GM18870 (cell line): ENCODE measurements around the gene SIL1.
"Not testable (repeated sequence)": the region's sequence is repeated elsewhere in the genome, so short reads cannot be mapped to it uniquely, and the experiment has no call there.

Source experiments
- ATAC-seq: cut with Tn5 transposase; IDR thresholded peaks from one replicate; pipeline ENCODE4 v1.9.1; 2021; ENCODE audit warnings: moderate library complexity; ENCODE audit not compliant: unreplicated experiment

SIL1 gene

DNA sequence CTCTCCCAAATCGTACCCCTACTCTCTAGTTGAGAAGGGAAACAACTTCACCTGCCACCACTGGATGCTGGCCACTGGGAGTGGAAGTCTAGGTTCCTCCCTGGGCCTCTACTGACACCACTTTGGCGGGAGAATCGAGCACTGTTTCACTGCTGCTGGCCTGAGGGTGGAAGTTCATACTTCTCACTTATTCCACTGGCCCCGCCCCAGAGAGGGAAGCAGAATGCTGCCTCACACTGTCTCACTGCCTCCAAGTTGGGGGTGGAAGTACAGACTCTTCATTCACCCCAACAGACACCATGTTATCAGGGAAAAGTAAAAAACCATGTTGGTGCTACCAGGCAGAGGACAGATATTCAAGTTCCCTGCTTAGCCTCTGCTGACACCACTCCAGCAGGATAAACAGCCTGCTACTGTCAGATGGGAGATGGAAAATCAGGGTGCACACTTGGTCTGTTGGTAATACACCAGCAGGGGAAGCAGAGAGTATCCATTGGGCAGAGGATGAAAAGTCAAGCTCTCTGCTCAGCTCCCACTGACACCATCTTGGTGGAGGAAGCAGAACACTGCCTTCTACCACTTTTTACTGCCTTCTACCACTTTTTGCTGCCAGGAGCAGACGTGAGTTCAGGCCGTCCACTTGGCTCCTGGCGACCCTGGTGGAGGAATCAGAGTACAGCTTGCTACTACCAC is 159.4 kb downstream of the SIL1 start:
- ATAC-seq: no peak

DNA sequence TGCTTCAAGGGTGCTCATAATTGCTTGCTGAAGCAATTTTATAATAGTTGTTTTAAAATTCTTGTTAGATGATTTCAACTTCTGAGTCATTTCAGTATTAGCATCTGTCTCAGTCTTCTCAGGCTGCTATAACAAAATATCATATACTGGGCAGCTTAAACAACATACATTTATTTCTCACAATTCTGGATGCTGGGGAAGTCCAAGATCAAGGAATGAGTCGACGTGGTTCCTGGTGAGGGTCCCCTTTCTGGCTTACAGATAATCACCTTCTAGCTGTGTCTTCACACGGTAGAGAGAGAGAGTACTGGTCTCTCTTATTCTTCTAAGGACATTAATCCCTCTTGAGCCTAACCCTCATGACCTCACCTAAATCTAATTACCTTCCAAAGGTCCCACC is 160.4 kb downstream of the SIL1 start:
- no peak for ATAC-seq

DNA sequence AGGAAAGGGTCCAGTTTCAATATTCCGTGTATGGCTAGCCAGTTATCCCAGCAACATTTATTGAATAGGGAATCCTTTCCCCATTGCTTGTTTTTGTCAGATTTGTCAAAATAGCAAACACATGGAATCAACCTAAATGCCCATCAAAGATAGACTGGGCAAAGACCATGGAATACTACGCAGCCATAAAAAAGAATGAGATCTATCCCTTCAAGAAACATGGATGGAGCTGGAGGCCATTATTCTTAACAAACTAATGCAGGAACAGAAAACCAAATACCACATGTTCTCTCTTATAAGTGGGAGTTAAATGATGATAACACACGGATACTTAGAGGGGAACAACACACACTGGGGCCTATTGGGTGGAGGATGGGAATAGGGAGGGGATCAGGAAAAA is 161.8 kb downstream of the SIL1 start:
- not testable (repeated sequence) for ATAC-seq

DNA sequence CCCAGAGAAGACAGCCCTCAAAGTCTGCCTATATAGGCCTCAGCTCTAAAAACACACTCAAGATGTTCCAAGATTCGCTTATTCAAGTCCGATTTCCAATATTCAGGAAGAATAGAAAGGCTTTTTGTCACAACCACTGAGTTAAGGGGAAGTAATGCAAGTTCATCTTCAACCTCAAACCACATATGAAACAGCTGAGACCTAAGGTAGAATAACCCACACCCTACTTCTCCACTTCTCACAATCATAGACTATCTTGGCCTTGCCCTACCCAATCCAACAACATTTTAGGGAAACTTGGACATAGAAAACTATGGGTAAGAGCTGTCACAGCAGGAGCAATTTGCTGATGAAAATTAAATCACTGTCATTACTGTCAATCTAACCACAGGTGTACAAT is 171.0 kb downstream of the SIL1 start:
- ATAC-seq: no peak

DNA sequence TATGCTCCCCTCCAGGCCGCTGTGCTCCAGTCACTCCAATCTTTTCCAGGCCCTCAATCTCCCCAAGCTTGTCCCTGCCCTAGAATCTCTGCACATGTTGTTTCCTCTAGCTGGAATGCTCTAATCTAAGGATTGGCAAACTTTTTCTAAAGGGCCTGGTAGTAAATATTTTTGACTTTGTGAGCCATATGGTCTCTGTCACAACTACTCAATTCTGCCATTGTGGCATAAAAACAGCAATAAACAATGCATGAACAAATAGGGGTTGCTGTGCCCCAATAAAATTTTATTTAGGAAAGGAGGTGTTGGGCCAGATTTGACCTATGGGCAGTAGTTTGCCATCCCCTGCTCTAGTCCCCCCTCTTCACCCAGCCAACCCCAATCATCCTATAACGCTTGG is 172.5 kb downstream of the SIL1 start:
- ATAC-seq: no peak

DNA sequence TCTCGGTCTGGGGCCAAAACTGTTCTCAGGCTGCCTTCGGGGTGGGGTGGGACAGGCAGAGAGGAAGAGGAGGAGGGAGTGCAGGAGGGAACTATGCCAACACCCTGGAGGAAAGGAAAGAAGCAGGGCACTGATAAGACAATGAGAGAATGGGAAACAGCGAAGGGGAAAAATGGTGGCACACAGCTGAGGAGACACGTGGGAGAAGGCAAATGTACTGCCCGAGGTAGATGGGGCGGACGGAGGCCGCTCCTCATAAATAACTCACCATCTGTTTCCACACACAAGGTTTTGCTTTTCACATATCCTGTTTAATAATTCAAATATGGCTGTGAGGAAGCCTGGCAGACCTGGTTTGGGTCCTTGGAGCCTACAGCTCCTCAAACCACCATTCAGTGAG is 174.9 kb downstream of the SIL1 start:
- no peak for ATAC-seq

DNA sequence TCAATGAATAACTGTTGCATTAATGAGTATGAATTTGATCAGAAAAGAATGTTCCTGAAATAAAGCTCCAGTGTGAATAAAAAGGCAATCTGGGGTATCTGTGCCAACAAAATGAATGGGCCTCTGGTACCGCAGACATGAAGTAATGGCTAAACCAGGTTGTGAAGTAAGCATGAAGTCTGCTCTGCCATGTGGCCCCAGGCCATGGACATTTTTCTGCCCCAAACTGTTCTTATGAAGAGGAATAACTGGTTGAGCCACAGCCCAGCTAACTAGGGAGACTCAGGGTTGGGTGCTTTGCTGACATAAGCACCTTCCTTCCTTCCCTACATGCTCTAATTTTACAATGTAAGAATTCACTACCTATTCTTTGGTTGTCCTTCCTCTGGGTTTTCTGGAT is 175.6 kb downstream of the SIL1 start:
- ATAC-seq: no peak

DNA sequence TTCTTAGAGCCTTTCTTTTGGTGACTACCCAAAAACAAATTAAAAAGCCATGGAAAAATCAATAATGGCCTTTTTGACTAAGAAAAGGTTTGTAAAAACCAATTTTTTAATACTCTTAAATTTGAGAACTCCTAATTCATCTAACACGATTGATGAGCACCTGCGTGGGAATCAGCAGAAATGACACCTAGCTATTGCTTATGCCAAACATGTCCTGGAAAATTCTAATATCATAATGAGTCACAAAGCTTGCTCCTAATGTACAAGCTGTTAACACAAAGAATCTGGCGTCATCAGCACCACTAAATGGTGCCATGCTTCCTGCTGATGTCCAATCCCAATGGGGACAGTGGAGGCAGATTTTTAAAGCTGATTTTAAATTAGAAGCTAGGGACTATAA is 176.8 kb downstream of the SIL1 start:
- no peak for ATAC-seq

DNA sequence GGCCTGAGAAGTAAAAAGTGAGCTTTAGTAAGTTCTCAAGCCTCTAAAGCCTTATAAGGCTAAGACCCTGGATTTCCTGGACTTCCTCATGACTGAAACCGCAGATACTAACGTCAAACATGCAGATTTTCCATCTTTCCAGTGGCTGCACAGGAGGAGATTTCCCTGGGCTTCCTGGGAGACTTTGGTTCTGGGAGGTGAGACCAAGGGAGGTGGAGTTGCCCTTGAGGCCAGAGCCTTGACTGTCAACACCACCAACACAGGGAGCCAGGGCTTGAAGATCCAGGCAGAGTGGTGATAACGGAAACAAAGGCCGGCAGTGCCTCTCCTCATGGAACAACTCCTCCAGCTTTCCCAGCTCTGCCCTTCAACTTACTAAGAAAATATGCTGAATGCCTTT is 178.3 kb downstream of the SIL1 start:
- no peak for ATAC-seq

DNA sequence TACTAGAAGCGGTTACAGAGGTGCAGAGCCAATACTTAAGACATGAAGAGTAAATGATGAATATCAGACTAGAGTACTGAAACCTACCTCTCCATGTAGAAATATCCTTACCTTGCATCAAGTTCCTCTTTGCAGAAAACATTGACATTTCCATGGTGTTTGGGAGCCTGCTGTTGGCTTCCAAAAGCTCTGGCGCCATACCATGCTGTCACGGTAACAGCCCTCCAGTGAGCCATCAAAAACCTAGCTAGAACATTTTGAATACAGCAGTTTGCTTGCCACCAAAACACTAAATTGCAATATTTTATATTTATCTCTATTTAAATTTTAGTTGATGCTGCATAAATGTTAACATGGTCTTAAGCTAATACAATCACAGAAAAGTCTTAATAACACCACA is 179.0 kb downstream of the SIL1 start:
- ATAC-seq: no peak

DNA sequence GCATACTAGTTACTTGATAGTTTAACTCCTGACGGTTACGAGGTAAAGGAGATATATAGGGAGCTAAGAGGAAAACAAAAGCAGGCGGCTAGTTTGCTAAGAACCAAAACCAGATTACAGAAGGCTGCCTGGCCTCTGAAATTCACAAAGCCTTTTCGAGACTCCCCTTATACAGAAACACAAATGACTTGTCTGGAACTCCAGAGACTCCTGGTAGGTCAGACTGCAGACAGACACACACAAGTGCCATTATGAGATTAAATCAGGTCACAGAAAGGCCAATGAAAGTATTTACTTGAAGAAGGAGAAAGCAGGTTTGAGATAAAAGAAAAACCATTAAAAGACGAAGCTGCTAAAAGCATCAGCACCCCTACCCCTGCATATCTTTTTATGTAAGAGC is 180.5 kb downstream of the SIL1 start:
- no peak for ATAC-seq

DNA sequence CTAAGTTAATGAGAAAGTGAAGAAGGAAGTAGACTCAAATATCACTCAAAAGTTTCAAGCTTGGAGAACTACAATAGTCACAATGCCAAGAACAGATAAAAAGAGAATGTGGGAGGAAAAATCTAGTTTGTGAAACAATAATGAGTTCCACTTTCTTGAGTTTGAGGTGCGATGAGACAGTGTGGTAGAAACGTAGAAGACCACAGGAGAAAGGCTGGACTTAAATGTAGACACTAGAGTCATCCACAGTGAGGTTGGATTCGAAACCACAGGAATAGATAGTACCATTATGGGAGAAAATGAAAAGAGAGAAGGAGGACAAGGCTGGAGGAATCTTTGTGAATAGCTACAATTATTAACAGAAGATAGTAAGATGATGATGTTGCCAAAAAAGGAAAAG is 182.0 kb downstream of the SIL1 start:
- ATAC-seq: no peak

DNA sequence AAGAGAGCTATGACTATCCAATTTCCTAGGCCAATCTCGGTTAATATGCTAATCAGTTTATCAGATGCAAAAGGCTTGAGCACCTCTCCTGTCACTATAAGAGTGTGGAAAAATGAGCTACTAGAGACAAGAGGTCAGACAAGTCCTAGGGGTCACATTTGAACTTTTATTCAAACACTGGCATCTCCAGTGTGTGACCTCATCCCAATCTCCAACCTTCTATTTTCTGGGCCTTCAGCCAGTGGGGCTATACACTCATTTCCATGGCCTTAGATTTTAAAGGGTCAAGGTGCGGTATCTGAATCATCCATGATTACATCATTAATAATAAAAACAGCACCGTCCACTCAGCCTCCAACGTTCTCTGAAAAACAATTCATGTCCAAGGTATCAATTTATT is 183.4 kb downstream of the SIL1 start:
- no peak for ATAC-seq

DNA sequence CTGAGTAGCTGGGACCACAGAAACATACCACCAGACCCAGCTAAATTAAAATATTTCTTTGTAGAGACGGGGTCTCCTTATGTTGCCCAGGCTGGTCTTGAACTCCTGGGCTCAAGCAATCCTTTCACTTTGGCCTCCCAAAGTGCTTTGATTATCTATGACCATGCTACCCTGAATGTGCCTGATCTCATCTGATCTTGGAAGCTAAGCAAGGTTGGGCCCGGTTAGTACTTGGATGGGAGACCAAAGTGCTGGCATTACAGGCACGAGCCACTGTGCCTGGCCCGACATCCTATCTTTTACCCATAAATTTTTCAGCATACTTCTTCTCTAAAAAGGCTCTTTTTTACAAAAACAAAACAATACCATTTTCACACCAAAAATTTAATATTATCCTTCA is 186.0 kb downstream of the SIL1 start:
- ATAC-seq: no peak

DNA sequence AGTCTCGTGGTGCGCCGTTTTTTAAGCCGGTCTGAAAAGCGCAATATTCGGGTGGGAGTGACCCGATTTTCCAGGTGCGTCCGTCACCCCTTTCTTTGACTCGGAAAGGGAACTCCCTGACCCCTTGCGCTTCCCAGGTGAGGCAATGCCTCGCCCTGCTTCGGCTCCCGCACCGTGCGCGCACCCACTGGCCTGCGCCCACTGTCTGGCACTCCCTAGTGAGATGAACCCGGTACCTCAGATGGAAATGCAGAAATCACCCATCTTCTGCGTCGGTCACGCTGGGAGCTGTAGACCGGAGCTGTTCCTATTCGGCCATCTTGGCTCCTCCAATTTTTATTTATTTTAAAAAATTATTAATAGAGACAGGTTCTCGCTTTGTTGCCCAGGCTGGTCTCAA is 187.0 kb downstream of the SIL1 start:
- ATAC-seq: not testable (repeated sequence)

DNA sequence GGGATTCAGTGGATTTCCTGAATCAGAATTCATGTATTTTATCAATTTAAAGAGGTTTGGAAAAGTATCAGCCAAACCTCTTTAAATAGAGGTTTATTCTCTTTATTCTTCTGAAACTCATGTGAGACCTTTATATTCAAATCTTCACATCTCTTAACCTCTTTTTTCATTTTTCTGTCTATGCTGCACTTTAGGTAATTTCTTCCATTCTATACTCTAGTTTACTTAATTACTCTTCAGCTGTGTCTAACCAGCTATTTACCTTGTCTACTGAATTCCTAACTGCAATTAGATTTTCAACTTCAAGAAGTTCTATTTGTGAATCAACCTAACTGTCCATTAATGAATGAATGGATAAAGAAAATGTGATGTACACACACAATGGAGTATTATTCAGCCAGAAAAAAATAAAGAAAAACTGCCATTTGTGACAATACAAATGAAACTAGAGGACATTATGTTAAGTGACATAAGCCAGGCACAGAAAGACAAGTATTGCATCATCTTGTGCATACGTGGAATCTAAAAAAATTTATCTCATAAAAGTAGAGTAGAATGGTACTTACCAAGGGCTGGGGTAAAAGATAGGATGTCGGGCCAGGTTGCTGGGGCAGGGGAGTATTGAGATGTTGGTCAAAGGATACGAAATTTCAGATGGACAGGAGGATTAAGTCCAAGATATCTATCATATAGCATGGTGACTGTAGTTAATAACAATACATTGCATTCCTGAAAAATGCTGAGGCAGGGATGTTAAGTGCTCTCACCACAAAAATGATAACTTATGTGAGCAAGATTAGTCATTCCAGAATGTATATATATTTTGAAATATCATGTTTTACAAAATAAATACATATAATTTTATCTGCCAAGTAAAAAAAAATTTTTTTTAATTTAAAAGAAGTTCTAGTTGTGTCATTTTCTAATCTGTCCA is 193.5 kb downstream of the SIL1 start:
- ATAC-seq: no peak

DNA sequence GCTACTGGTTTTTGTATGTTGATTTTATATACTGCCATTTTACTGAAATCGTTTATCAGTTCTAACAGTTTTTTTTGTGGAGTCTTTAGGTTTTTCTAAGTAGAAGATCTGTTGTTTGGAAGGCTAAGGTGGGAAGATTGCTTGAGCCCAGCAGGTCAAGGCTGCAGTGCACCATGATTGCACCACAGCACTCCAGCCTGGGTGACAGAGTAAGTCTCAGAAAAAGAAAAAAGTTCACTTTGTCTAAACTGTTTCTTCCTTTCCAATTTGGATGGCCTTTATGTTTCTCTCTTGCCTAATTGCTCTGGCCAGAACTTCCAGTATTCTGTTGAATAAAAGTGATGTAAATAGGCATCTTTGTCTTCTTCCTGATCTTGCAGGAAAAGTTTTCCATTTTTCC is 198.5 kb downstream of the SIL1 start:
- ATAC-seq: no peak

DNA sequence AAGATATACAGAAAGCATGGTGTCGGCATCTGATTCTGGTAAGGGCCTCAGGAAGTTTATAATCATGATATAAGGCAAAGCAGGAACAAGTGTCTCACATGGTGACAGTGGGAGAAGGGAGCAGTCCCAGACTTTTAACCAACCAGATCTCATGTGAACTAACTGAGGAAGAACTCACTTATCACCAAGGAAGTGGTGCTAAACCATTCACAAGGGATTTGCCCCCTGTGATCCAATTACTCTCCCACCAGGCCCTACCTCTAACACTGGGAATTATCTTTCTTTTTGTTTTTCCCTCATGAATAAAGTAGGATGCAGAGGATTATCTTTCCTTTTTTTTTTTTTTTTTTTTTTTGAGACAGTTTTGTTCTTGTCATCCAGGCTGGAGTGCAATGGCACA is 199.6 kb downstream of the SIL1 start:
- no peak for ATAC-seq

DNA sequence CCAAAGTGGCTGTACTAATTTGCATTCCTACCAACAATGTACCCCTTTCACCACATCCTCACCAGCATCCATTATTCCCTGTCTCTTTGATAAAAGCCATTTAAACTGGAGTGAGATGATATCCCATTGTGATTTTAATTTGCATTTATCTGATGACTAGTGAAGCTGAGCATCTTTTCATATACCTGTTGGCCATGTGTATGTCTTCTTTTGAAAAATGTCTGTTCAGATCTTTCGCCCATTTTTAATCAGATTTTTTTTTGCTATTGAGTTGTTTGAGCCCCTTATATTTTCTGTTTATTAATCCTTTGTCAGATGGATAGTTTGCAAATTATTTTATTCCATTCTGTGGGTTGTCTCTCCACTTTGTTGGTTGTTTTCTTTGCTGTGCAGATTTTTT is 202.0 kb downstream of the SIL1 start:
- ATAC-seq: no peak

DNA sequence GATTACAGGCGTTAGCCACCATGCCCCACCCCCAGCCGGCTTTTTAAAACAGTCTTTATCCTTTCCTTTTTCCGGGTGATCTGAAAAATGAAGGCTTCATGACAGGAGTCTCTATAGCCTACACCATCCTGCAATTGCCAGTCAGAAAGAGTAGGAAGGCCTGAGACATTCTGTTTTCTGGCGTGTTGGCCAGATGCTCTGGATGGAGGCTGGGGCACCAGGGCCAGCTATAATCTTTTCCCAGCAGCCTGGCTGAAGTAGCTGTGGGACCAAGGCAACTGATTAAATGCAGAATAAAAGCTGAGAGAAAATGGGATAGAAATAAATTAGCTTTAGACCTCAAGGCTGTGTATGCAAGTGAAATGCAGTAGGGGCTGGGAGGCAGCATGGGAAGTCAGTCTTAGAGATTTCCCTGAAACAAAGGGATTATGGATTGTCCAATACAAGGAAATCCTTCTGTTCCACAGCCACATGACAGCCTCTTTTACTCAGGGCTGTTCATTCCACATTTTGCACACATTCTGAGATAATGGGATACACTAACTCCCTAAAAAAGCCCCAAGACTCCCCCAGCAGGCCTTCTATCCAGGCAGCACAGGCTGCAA is 207.1 kb downstream of the SIL1 start:
- ATAC-seq: no peak

DNA sequence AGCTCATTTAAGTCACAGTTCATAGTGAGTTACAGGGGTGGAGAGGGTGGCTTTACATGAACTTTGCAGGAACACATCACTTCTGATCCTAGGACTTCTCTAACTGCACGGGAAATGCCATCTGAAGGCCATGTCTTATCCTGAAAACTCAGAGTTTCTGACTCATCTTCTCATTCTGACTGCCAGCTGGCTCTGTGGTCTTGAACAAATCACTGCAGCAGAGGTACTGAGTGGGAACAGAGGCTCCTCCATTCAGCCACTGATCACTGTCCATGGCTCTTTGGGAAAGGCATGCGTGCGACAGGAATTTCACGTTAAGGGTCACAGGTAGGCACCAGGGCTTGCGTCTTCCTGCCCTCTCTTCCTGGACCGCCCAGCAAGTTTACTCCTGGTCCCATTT is 208.4 kb downstream of the SIL1 start:
- ATAC-seq: no peak

DNA sequence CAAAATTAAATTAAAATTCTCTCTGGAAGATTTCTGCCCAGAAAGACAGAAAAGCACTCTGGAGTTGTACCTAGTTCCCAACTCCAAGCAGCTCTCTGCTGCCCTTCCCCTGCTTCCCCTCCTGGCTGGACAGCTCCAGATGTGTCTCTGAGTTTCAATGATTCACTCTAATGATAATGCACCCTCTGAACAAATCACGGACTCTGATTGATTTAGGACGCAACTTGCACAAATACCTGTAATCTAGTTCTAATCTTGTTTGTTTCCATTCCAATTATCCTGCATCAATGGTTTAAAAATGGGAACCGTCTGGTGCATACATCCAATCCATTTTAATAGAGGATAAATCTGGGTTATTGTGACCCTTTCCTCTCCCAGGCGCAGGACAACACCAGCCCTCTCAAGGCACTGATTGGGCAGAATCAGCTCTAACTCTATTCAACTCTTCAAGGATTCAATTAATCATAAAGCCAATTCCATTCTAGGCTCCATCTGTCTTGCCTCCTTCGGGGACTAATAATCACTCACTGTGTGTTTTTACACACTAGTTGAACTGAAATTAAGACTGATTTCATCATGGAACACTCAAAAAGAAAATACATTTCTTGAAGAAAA is 211.9 kb downstream of the SIL1 start:
- no peak for ATAC-seq
